Karpas-422 (cell line): ENCODE results near the gene FGB. TPM values are rescaled to one million over a fixed set of nuclear protein-coding genes. Genes with fewer than 3 reads are reported as not detected.

Experiments used
- DNase-seq: peaks from one replicate; pipeline ENCODE4 v3.0.0-alpha.2; 2015
- H2AFZ ChIP-seq: fragments of 200-600 bp; sonication (generic); 2 replicates; pipeline ENCODE4 v1.6.1; 2014; ENCODE audit warnings: antibody characterized with exemption, low read length, mixed read lengths
- H3K27ac ChIP-seq: fragments of 200-600 bp; sonication (generic); 2 replicates; pipeline ENCODE4 v1.5.1; 2014; ENCODE audit warnings: mild to moderate bottlenecking, low read length, moderate library complexity
- H3K27me3 ChIP-seq: fragments of 200-600 bp; sonication (generic); 2 replicates; pipeline ENCODE4 v1.6.1; 2014; ENCODE audit warnings: low read length, mixed read lengths
- H3K36me3 ChIP-seq: fragments of 200-600 bp; sonication (generic); 2 replicates; pipeline ENCODE4 v1.6.1; 2014; ENCODE audit warnings: low read length, mixed read lengths; ENCODE audit not compliant: insufficient read depth
- H3K4me1 ChIP-seq: fragments of 200-600 bp; sonication (generic); 2 replicates; pipeline ENCODE4 v1.6.1; 2014; ENCODE audit warnings: mild to moderate bottlenecking, low read length, mixed read lengths
- H3K4me2 ChIP-seq: fragments of 200-600 bp; sonication (generic); 2 replicates; pipeline ENCODE4 v1.6.1; 2014; ENCODE audit warnings: low read length, low read depth, mild to moderate bottlenecking; ENCODE audit not compliant: poor library complexity, severe bottlenecking
- H3K4me3 ChIP-seq: fragments of 200-600 bp; sonication (generic); 2 replicates; pipeline ENCODE4 v1.5.1; 2014; ENCODE audit warnings: mild to moderate bottlenecking, antibody characterized with exemption, low read length, mixed read lengths
- H3K79me2 ChIP-seq: fragments of 200-600 bp; sonication (generic); 2 replicates; pipeline ENCODE4 v1.6.1; 2014; ENCODE audit warnings: mild to moderate bottlenecking, low read length, mixed read lengths
- H3K9ac ChIP-seq: fragments of 200-600 bp; sonication (generic); 2 replicates; pipeline ENCODE4 v1.6.0; 2014; ENCODE audit warnings: low read length
- H3K9me2 ChIP-seq: fragments of 200-600 bp; sonication (generic), shearing (Covaris generic); replicated peaks from 2 replicates; pipeline ENCODE4 v1.6.0; 2014; ENCODE audit warnings: mild to moderate bottlenecking, low read length, moderate library complexity; ENCODE audit not compliant: insufficient read depth
- H3K9me3 ChIP-seq: fragments of 300-700, 200-600 bp; sonication (generic); 2 replicates; pipeline ENCODE4 v1.6.1; 2014; ENCODE audit warnings: low read length, mixed read lengths
- H4K20me1 ChIP-seq: fragments of 200-600 bp; sonication (generic); 2 replicates; pipeline ENCODE4 v1.6.1; 2014; ENCODE audit warnings: mild to moderate bottlenecking, antibody characterized with exemption, low read length, low read depth; ENCODE audit not compliant: insufficient read depth
- total RNA-seq: library from RNA; depleted of rRNA; stranded (reverse); fragments of >200 nt; shearing (Covaris generic); gene quantifications from 2 replicates; pipeline ENCODE4 v1.2.3, GENCODE V29; 2014; ENCODE audit warnings: low replicate concordance

FGB gene
- total RNA-seq, 1 experiment from 2014 or later = not detected

- no peak overlapping the region for H3K9ac ChIP-seq
- no peaks in the 10 kb centered on the region for H3K9me3 ChIP-seq
- no peaks in the 10 kb centered on the region for H3K4me1 ChIP-seq
- H4K20me1 ChIP-seq = no peaks in the 10 kb centered on the region
- no peak overlapping the region for H3K4me3 ChIP-seq
- H3K4me2 ChIP-seq = no peak overlapping the region
- no peaks in the 10 kb centered on the region; the same call in none of the 2 replicates for H3K27me3 ChIP-seq
- no peak for DNase-seq
- no peaks in the 10 kb centered on the region for H3K36me3 ChIP-seq
- H2AFZ ChIP-seq = no peak overlapping the region
- no peaks in the 10 kb centered on the region for H3K9me2 ChIP-seq
- H3K27ac ChIP-seq = no peak overlapping the region
- H3K79me2 ChIP-seq = no peaks in the 10 kb centered on the region
Measured at GRCh38 chr4:154584259-154584658, 21.4 kb downstream of the FGB start.

DNA sequence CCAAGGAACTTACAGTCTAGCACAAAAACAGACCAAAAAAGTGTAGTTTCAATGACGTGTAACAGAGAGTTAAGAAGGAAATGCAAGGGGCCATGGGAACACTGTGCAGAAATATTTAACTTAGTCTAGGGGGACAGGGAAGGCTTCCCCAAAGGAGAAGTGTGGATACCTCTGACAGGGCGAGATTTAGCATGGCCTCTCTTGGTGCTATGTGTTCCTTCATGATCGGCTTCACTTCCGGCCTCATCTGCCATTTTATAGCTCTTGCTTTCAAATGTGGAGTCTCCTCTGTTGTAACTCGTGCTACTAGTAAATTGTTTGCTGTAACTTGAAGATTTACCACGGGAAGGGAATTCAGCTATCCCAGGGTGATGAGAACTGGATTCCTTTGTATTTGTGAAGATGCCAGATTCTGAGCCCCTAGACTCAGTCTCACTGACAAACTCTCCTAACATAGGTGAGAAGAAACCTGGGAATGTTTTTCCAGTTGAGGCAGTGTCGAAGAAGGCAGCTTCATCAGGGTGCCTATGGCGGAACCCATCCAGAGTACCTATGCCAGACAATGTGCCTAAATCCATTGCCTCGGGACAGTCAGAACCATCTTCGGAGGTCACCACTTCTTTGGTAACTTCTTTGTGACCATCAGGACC lies 22.7 kb downstream of the FGB start:
- Histone ChIP-seq H4K20me1 (no peaks in the 10 kb centered on the region), H3K36me3 (no peaks in the 10 kb centered on the region), H3K27ac (no peak overlapping the region), H3K4me2 (no peak overlapping the region), H2AFZ (no peak overlapping the region), H3K4me3 (no peak overlapping the region), H3K79me2 (no peaks in the 10 kb centered on the region), H3K27me3 (no peaks in the 10 kb centered on the region; the same call in none of the 2 replicates), H3K9ac (no peak overlapping the region), H3K9me2 (no peaks in the 10 kb centered on the region), H3K4me1 (no peaks in the 10 kb centered on the region), H3K9me3 (no peaks in the 10 kb centered on the region)
- no peak for DNase-seq

DNA sequence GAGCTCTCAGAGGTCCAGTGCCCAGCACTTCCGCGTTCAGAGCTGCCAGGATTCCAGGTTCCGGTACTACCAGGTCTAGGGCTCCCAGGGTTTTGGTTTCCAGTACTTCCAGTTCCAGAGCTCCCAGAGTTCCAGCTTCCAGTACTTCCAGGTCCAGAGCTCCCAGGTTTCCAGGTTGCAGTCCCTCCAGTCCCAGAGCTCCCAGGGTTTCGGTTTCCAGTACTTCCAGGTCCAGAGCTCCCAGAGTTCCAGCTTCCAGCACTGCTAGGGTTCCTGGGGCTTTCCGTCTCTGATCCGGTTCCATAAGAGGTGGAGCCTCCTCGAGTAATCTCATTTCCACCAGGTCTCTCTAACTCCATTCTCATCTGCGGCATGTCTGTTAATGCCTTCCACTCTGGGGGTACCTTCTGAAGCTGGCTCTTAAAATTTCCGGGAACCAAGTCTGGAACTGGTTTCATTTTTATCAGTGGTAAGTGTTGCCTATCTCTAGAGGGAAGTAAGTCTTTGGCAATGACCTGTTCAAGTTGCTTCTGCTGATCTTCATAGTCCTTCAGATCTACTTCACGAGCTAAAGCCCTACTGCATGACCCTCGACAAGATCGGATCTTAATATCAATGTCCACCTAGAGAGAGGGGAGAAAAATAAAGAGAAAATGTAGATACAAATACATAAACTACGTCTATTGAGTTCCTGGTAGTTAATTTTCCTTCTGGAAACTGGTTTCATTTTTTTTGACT lies 23.7 kb downstream of the FGB start:
- no peak overlapping the region for H3K4me2 ChIP-seq
- H3K27ac ChIP-seq = no peak overlapping the region
- H3K9me2 ChIP-seq = no peaks in the 10 kb centered on the region
- H3K36me3 ChIP-seq = no peaks in the 10 kb centered on the region
- H4K20me1 ChIP-seq = no peaks in the 10 kb centered on the region
- no peaks in the 10 kb centered on the region for H3K9me3 ChIP-seq
- H3K4me1 ChIP-seq = no peaks in the 10 kb centered on the region
- H3K4me3 ChIP-seq = no peak overlapping the region
- no peak overlapping the region for H3K9ac ChIP-seq
- H3K27me3 ChIP-seq = no peaks in the 10 kb centered on the region; the same call in none of the 2 replicates
- DNase-seq = no peak
- no peak overlapping the region for H2AFZ ChIP-seq
- no peaks in the 10 kb centered on the region for H3K79me2 ChIP-seq

DNA sequence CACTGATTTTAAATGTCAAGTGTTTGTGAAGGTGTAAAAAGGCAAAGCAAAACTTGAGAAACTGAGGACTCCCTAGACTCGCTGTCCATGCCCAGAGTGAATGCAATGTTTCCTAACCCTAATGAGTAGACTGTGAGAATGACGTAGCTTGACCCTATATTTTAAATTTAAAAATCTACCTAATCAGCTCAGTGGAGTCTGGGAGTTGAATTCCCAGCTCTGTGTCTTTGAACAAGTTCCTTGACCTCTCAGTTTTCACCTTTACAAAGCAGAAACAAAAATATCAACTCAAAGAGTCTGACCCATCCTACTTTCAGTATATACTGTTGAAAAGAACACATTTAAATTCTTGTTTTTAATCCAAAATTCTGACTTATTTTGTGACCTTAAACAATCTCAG lies 25.4 kb downstream of the FGB start:
- no peak overlapping the region for H3K4me3 ChIP-seq

DNA sequence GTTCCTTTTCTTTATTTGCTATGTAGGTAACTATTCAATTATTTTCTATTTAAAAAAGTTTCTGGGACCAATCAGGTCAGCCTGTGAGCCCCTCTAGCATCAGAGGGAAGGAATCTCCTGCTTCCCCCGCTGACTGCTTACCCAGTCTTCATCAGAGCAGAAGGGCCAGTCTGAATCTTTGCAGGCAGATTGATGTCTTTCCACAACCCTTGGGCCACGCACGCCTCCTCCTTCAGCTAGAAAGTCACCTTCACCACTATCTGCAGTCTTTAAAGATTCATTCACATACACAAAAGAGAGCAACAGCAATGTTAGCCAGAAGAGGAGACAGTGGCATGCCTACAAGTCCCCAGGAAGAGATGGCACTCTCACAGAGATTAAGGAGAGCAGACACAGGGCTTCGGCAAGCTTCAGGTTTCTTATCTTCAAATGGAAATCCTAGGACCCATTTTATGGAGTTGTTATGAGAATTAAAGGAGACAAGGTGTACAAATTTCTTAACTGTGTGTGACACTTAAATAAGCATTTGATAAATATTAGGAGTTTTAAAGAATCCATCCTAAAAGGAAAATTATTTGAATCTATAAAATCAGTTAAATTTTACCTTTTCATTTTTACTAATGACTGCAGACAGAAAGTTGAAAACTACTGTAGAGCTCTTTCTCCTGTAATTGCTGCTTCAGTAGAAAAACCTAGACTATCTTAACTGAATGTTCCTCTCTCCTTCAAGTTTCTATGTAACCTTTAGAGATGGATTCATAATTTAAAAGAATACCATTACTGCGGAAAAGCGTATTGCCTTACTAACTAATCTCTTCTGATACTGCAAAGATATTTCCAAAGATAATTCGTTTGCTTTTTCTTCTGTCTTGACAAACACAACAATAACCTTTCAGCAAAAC lies 26.7 kb downstream of the FGB start:
- H3K4me1 ChIP-seq = no peaks in the 10 kb centered on the region
- no peaks in the 10 kb centered on the region for H3K9me3 ChIP-seq
- H4K20me1 ChIP-seq = no peaks in the 10 kb centered on the region
- H3K36me3 ChIP-seq = no peaks in the 10 kb centered on the region
- no peak overlapping the region for H3K27ac ChIP-seq
- no peak overlapping the region for H2AFZ ChIP-seq
- H3K4me2 ChIP-seq = no peak overlapping the region
- H3K9me2 ChIP-seq = no peaks in the 10 kb centered on the region
- DNase-seq = no peak
- no peak overlapping the region for H3K9ac ChIP-seq
- no peaks in the 10 kb centered on the region for H3K79me2 ChIP-seq
- H3K27me3 ChIP-seq = no peaks in the 10 kb centered on the region; the same call in 1 of the 2 replicates
- no peak overlapping the region for H3K4me3 ChIP-seq

More for the DNA sequence above, 25.4 kb downstream of the FGB start:
- H3K9me2 ChIP-seq = no peaks in the 10 kb centered on the region
- H2AFZ ChIP-seq = no peak overlapping the region
- H3K27me3 ChIP-seq = no peaks in the 10 kb centered on the region; the same call in 1 of the 2 replicates
- H3K36me3 ChIP-seq = no peaks in the 10 kb centered on the region
- H3K9ac ChIP-seq = no peak overlapping the region
- no peak overlapping the region for H3K27ac ChIP-seq
- no peaks in the 10 kb centered on the region for H3K79me2 ChIP-seq
- no peaks in the 10 kb centered on the region for H3K4me1 ChIP-seq
- no peaks in the 10 kb centered on the region for H4K20me1 ChIP-seq
- H3K9me3 ChIP-seq = no peaks in the 10 kb centered on the region
- no peak overlapping the region for H3K4me2 ChIP-seq
- DNase-seq = no peak

DNA sequence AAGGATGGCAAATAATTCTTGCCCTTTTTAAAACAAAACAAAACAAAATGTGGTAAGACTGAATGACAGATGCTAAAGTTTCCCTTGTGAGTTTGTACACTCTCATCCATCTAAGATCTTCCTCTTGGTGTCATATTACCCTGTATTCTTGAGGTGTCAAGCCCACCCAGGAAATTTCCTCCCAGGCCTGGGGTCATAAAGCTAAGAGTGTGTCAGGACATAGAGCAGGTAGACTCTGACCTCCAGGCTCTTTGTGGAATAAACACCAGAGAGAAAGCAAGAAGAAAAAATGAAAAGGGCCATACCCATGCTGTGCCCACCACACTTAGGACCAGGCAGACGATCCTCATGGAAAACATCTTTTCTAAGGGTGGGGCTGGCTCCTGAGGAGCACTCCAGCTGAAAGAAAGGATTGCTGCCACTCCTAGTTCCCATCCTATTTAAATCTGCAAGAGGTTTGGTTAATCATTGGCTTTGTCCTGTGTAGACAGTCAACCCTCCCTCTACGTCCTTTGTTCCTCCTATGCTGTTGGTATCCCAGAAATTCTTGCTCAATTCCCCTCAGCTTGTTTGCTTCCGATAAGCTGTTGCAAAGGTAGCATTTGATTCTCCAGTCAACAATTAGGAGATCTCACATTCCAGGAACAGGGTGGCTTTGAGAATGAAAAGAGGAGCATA lies 27.7 kb downstream of the FGB start, which contains the start of gene FGA:
Gene FGA (minus strand): TSS at position 414 of the 678 bp plus-strand sequence. CDS start 55 bp downstream, at position 359.
- Histone ChIP-seq H2AFZ (no peak within 1 kb of the TSS), H3K4me2 (no peak within 1 kb of the TSS), H3K9ac (no peak within 1 kb of the TSS), H4K20me1 (no peaks in the 10 kb centered on the region), H3K9me2 (no peaks in the 10 kb centered on the region), H3K4me3 (no peak within 1 kb of the TSS), H3K27ac (no peak within 1 kb of the TSS), H3K36me3 (no peaks in the 10 kb centered on the region), H3K4me1 (no peaks in the 10 kb centered on the region), H3K9me3 (no peaks in the 10 kb centered on the region), H3K27me3 (no peaks in the 10 kb centered on the region), H3K79me2 (no peaks in the 10 kb centered on the region)
- DNase-seq = no peak

- H3K4me2 ChIP-seq = no peak overlapping the region
- no peaks in the 10 kb centered on the region for H3K79me2 ChIP-seq
- no peak overlapping the region for H2AFZ ChIP-seq
- no peak for DNase-seq
- no peak overlapping the region for H3K4me3 ChIP-seq
- H3K9ac ChIP-seq = no peak overlapping the region
- no peaks in the 10 kb centered on the region for H3K9me2 ChIP-seq
- H3K9me3 ChIP-seq = no peaks in the 10 kb centered on the region
- H3K4me1 ChIP-seq = no peaks in the 10 kb centered on the region
- no peaks in the 10 kb centered on the region for H3K36me3 ChIP-seq
- no peaks in the 10 kb centered on the region for H4K20me1 ChIP-seq
- peaks cover 3% of the 10 kb centered on the region; the same call in 1 of the 2 replicates for H3K27me3 ChIP-seq
- H3K27ac ChIP-seq = no peak overlapping the region
Measured at GRCh38 chr4:154591890-154592289, 29.1 kb downstream of the FGB start.
